G401.6 (cell line): ENCODE results near the gene FAM174B.

Source experiments
- FAIRE-seq: peaks from 2 replicates; lab custom pipeline; 2012; peaks lifted over from hg19 to GRCh38; lab: Jason Lieb, UNC

The FAM174B gene

GRCh38 chr15:92599394-92599970 is 56.1 kb downstream of the FAM174B start:
- FAIRE-seq = no peak

GRCh38 chr15:92597548-92597947 is 58.0 kb downstream of the FAM174B start:
- no peak for FAIRE-seq

- no peak for FAIRE-seq
These were observed 59.0 kb downstream of the FAM174B start for GRCh38 chr15:92596623-92597022.

- FAIRE-seq = no peak
These were observed 59.8 kb downstream of the FAM174B start for GRCh38 chr15:92595506-92596381.

GRCh38 chr15:92591275-92591674 is 64.3 kb downstream of the FAM174B start:
- no peak for FAIRE-seq

- no peak for FAIRE-seq
These were observed 68.6 kb downstream of the FAM174B start for GRCh38 chr15:92586966-92587365.

GRCh38 chr15:92586383-92586942 is 69.1 kb downstream of the FAM174B start:
- no peak for FAIRE-seq

- no peak for FAIRE-seq
These were observed 71.5 kb downstream of the FAM174B start for GRCh38 chr15:92584105-92584504.

- FAIRE-seq = no peak
These were observed 72.2 kb downstream of the FAM174B start for GRCh38 chr15:92583096-92584034.

- no peak for FAIRE-seq
These were observed 73.4 kb downstream of the FAM174B start for GRCh38 chr15:92582206-92582605.

- FAIRE-seq = no peak
These were observed 74.6 kb downstream of the FAM174B start for GRCh38 chr15:92580933-92581445.

GRCh38 chr15:92580521-92580920 is 75.1 kb downstream of the FAM174B start:
- FAIRE-seq = no peak

GRCh38 chr15:92579931-92580470 is 75.6 kb downstream of the FAM174B start:
- FAIRE-seq = no peak

GRCh38 chr15:92579486-92579885 is 76.1 kb downstream of the FAM174B start:
- FAIRE-seq = no peak

- FAIRE-seq = no peak
These were observed 77.3 kb downstream of the FAM174B start for GRCh38 chr15:92578096-92578835.

GRCh38 chr15:92576597-92577200 is 78.9 kb downstream of the FAM174B start:
- no peak for FAIRE-seq

GRCh38 chr15:92574566-92574965 is 81.0 kb downstream of the FAM174B start:
- no peak for FAIRE-seq

GRCh38 chr15:92574161-92574560 is 81.4 kb downstream of the FAM174B start:
- FAIRE-seq = no peak

- no peak for FAIRE-seq
These were observed 83.8 kb downstream of the FAM174B start for GRCh38 chr15:92571824-92572223.

- no peak for FAIRE-seq
These were observed 85.2 kb downstream of the FAM174B start for GRCh38 chr15:92570391-92570790.

- FAIRE-seq = no peak
These were observed 85.8 kb downstream of the FAM174B start for GRCh38 chr15:92569778-92570177.
